Measurements from ENCODE around the gene ZNRF3.

GRCh38 chr22:29023172-29023796, 139.9 kb downstream of the ZNRF3 start:
- TF ChIP-seq CTCF (IDR thresholded peaks at IDR 0.05; ENCODE audit: insufficient read depth, low read length, poor library complexity, severe bottlenecking) (no peak), EZH2phosphoT487 (conservative IDR thresholded peaks at IDR 0.05; ENCODE audit: low read length) (no peak)

All from SU-DHL-6 (cell line).